ENCODE data around the gene EEF1A2.

EEF1A2 gene

DNA sequence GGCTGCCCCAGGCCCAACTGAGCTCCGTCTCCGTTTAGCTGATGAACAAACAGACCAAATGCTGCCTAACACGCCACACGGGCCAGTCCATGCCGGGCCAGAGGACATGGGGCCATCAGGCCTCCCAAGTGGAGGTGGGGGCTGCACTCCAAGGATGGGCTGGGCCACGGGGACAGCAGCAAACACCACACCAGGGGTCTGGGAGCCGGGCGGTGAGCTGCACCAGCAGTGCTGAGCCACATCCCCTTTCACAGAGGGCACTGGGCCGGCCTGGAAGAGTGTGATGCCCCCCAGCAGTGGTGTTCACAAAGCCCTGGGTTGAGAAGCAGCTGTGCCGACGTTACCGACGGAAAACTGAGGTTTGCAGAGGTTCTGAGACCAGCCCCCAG lies 29.2 kb downstream of the EEF1A2 start:
- no peak for DNase-seq (ENCODE audit: low spot score)

DNA sequence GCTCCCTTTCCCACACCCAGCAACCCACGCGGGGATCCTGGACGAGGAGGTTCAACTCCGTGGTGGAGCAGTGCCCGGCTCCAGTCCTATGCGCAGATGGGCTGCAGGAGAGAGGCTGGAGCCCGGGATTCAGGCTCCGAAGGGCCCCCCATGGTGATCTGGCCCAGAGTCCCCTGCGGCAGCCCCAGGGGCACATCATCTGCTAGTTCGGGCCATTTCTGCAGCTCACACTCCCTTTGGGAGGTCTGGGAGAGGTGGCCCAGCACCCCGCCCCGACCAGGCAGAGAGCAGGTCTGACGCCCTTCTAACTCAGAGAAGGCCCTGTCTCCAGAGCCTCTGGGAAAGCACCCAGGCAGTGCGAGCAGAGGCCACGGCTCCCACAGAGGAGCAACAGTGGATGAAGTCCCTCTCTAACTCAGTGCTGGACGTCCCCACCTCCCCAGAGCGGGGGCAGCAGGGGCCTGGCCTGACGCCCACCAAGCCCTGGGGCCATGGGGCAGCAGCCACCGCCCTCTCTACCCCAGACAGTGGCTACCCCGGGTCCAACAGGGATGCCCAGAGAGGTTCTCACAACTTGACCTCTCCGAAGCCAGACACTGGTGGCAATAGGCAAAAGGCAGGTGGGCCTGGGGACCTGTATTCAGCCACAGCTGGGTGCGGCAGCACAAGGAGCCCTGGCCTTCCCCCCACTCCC lies 29.7 kb downstream of the EEF1A2 start:
- no peak for DNase-seq (ENCODE audit: low spot score)

DNA sequence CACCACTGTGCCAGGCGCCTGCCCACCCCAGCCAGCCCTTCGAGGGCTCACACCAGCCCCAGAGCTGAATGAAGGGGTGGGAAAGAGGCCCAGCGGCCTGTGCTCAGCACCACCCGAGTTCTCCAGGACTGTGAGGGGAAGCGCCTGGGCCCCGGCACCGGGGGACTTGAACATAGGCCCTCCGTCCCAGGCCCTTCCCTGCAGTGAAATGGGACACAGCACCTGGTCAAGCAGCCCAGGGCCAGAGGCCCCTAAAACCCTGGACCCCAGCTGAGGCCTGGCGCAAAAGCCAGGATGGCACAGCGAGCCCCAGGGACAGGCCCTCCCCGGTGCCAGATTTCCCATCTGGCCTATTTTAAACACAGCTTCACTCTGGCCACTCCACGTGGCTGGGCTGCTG lies 30.5 kb downstream of the EEF1A2 start:
- no peak for DNase-seq (ENCODE audit: low spot score)

DNA sequence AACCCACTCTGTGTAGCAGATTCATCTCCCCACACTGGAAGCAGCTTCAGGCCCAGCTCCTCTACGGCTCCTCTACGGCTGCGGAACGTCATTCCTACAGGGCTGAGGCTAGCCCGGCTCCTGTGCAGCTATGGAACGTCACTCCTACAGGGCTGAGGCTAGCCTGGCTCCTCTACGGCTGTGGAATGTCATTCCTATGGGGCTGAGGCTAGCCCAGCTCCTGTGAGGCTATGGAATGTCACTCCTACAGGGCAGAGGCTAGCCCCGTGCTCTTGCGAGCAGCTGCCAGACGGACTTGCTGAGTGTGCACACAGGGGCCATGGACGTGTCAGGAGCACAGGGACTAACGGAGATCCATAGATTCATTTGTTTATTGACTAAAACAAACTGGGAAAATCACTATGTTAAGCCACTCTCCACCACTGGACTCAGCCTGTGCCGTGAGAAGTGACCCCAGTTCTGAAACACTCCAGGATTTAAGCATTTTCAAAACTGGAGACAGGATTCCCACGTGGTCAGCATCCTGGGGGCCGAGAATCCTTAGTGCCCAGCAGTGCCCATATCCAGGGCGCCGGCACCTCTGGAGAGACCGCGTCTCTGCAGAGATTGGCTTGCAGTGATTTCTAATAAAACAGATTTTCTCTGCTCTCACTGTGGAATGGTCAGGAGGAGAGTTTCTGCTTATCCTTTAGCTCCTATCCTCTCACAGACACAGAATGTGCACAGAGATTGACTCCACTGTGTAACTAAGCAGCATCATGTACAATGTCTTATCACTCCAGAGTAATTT lies 31.4 kb downstream of the EEF1A2 start:
- no peak for DNase-seq (ENCODE audit: low spot score)

DNA sequence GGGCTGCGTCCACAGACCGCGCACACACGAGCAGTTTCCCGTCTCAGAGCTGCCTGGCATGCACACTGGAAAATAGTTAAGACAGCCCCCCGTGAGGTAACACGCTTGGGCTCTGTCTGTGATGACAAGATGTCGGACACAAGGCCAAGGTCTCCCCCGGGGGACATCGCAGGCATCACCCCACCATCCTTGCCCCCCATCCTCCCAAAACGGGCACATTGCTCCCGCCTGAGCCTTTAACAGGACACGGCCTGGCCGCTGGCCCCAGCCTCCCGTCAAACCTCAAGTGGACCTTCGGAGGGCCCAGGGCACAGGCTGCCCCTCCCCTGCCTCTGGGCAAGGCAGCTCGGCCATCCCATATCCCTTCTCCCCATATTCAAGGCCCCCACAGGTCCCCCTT lies 32.0 kb downstream of the EEF1A2 start:
- DNase-seq (ENCODE audit: low spot score): no peak

DNA sequence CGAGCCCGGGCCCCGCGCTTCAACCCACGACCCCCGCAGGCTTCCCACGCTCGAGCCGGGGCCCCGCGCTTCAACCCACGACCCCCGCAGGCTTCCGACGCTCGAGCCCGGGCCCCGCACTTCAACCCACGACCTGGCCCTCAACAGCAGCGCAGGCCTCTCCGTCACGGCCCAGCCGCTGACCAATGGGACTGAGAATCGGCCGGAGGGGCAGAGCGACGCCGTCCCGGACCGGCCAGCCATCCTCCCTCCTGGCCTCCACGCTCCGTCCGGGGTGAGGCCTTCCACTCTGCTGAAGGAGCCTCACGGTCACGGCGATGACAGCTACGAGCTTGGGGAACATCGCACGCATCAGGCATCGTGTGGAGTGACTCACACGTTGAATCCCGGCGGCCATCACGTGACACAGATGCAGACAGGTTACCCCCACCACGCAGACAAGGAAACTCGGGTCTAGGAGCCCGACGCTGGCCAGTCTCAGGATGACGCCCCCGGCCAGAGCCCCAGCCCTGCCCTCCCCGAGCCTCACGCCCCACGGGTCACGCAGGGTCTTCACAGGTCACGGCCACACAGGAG lies 32.5 kb downstream of the EEF1A2 start:
- no peak for DNase-seq (ENCODE audit: low spot score)

DNA sequence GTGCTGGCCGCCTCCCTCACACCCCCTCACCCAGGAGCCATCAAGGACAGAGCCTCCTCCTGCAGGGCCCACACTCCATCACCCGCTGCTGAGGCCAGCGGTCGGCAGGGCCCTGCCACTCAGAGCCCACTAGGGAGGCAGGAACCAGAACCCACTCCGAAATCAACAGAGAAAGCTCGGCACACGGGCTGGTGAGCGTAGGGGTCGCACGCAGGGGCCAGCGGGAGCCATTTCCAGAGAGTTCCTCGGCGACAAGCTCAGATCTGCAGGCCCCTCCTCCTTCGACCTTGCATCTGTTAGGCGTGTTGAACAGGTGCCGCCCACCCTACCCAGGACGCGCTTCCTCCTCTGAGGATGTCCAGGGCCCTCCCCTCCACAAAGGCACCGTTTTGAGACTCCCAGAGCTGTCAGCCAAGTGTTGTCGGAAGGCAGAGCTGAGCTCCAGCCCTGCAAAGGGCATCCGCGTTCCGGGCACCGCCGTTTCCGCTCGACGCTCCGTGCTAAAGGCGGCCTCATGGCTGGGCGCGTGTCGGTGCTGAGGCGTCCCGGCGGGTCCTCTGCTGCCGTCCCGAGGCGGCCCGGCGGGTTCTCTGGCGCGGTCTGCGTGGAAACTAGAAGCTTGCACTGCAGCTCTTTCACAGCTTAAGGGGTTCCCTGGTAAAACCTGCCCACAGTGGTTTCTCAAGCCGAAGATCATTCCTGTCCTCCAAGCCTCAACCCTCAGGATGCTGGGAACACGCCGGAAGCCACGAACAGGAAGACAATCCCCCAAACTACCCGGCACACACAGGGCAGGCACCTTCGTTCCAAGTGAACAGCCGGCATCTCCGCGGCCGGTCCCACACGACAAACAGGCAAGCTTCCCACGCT lies 33.3 kb downstream of the EEF1A2 start:
- DNase-seq (ENCODE audit: low spot score): no peak

DNA sequence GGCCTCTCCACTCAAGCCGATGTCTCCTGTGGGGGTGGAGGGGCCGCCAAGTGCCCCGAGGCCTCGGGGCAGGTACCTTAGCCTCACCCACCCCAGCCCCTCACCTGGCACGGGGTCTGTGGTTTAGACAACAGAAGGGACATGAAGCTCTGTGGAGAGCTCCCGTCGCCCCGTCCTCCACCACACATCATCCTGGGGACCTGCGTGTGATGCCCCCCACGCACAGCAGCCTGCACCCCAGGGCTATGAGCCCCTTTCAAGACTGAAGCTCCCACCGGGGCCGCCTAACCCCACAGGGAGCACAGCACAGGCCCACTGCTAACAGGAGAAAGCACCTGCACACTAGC lies 34.6 kb downstream of the EEF1A2 start:
- no peak for DNase-seq (ENCODE audit: low spot score)

DNA sequence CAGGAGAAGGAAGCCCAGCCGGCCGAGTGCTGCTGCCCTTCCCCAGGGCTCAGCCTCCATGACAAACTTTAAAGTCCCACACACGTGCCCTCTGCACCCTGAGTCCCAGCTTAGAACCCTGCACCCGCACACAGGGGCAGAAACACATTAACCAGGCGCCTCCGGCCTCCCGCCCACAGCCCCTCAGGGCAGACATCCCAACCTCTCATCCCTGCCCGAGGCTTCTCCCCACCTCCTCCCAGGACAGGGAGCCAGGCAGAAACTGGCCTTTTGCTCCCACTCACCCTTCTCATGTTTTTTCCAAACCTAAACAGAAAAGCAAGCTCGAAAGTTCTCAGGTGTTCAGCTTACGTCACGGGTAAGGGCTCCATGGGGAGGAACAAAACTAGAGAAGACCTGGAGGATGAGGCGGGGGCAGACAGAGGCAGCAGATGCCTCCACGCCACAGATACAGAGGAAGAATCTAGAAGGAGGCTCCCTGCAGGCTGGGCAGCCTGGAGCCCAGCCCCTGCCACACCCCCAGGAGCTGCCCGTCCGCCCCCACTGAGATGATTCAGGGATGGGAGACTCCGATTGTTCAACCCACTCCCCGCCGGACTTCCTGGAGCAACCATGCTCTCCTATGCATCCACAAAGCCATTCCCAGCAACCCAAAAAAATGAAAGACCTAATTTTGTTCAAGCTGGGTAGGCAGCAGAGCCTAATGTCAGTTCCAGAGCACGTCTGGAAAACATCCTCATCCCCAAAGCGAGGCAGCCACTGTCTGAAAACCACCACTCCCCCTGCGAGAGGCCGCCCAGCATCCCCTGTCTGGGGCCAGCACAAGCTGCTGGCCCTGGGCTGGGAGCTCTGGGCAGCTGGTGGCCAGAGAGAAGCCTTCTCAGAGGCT lies 35.2 kb downstream of the EEF1A2 start:
- DNase-seq (ENCODE audit: low spot score): no peak

DNA sequence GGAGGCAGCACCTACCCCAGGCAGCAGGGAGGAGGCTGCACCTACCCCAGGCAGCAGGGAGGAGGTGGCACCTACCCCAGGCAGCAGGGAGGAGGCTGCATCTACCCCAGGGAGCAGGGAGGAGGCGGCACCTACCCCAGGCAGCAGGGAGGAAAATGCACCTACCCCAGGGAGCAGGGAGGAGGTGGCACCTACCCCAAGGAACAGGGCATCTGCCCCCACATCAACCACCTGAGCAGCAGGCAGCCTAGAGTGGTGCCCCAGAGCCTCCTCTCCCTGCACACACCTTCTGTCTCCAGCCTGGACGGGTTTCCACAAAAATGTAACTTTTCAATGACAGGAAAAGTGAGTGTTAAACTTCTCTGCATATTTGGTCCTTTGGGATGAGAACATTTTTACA lies 36.6 kb downstream of the EEF1A2 start:
- no peak for DNase-seq (ENCODE audit: low spot score)

DNA sequence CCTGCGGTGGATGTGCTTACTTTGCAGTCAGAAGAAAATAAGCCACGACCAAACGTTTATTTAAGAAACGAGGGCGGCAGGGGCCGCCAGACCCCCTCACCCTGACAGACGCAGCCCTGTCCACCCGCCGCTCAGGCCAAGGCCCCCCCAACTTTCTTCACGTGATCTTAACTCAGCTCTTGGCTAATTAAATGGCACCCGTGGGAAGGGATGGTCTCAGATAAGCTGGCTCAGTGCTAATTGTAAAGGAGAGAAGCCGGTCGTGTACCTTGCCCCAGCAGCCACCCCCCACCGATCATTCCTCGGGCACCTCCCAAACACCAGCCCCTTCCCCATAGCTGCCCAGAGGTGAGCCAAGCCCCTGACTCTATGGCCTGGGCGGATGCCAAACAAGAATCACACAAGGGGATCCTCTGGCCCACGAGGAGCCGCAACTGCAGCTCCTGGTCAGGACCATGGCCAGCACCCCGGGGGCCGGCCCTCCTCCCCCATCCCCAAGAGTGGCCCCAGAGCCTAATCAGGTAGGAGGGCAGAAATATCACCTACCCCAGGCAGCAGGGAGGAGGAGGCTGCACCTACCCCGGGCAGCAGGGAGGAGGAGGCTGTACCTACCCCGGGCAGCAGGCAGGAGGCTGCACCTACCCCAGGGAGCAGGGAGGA lies 37.6 kb downstream of the EEF1A2 start:
- DNase-seq (ENCODE audit: low spot score): no peak

DNA sequence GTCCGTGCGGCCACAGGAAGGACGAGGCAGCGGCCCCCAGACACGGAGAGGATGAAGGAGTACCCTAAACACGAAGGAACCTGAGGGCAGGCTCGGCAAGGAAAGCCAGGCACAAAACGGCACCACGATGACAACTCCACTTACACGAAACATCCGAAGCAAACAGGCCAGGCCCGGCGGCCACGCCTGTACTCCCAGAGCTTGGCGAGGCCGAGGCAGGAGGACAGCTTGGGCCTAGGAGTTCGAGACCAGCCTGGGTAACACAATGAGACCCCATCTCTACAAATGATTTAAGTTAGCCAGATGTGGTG lies 39.9 kb downstream of the EEF1A2 start:
- DNase-seq (ENCODE audit: low spot score): no peak

DNA sequence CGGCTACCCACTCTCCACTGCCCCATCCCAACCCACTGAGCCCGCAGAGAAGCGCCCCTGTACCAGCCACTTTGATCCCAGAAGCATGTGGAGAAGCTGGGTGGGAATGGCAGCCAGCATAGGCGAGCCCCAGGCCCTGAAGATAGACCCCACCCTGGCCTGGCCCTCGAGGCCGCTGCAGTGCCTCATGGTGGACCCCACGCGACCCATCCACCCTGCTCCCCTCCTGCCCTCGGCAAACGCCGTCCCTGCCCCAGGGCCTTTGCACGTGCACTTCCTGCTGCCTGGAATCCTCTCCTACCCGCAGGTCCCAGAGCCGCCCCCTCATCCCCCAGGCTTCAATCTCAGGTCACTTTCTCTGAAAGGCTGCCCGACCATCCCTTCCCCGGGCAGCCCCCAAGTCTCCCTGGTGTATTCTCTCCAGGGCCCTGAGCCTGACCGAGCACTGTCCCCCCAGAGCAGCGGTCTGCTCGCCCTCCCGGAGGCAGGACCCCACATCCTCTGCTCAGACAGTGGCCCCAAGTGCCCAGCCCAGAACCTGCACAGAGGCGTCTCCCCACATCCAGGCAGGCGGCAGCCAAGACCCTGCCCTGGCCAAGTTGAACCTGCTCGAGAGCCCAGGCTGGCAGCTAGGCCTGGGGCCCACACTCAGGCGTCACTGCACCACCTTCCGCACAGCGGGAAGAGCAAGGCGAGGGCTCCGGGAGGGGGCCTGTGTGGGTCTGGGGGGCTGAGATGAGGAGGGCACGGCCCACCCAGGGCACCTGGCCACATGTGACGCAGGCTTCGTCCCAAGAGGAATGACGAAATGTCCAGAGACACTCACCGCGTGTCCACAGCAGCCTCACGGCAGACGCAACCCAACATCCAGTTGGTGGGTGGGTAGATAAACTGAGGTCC lies 40.5 kb downstream of the EEF1A2 start:
- no peak for DNase-seq (ENCODE audit: low spot score)

DNA sequence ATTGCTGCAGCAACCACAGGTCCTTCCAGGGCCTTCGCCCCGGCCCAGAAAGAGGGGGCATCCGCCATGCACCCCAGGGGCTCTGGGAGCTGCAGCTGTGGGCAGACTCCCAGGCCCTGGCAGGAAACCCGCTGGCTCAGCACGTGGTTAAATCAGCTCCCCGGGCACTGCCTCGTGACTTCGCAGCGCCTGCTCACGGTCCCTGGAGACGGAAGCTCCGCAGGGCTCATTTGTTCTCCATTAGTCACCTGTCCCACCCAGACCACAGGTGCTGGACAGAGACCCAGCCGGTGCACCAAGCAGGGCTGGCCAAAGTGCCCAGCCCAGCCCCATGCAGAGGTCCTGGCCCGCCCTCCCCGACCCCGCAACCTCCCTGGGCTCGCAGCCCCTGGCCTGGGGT lies 41.1 kb downstream of the EEF1A2 start:
- DNase-seq (ENCODE audit: low spot score): peak; percentile 54

DNA sequence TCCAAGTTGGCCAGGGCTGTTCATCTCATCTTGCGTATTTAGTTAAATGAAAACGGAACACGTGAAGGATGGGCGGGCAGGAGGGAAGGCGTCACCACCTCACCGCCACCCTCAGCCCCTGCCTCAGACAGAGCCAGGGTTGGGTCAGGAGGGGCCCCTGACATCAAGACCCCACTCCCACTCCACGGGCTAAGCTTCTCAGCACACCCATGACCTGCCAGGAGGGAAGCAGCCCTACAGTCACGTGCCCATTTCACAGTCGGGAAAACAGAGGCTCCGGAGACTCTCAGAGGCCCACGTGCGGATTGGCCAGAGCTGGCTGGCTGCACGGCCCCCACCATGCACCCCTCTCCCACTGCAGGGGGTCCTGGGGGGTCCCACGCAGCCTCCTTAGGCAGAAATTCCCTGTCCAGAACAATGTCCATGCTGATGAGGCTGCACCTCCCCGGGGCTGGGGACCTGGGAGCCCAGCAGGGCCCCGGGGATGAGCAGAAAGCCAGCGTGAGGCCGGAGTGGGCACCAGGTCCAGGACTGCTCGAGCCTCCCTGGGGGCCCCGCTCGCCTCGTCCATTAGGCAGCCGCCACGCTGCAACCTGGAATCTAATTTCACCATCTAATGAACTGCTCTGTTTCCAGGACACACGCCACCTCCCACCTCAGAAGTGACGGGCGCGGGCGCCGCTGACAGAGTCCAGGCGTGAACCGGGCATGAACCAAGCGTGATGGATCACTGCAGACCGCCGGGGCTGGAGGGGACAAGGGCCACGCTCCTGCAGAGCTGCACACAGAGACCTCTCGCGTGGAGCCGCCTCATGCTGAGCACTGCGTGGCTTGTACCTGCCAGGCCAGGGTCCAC lies 42.2 kb downstream of the EEF1A2 start:
- DNase-seq (ENCODE audit: low spot score): no peak

DNA sequence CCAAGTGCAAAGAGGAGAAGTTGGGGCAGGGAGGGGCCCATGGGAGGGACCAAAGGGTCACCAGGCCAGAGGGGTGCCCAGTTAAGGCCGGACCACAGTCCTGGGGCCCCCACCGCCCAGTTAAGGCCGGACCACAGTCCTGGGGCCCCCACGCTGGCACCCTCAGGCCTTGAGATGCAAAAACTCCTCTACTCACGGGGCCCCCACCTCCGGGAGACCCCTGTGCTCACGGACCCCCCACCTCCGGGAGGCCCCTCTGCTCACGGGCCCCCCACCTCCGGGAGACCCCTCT lies 43.4 kb downstream of the EEF1A2 start:
- no peak for DNase-seq (ENCODE audit: low spot score)

DNA sequence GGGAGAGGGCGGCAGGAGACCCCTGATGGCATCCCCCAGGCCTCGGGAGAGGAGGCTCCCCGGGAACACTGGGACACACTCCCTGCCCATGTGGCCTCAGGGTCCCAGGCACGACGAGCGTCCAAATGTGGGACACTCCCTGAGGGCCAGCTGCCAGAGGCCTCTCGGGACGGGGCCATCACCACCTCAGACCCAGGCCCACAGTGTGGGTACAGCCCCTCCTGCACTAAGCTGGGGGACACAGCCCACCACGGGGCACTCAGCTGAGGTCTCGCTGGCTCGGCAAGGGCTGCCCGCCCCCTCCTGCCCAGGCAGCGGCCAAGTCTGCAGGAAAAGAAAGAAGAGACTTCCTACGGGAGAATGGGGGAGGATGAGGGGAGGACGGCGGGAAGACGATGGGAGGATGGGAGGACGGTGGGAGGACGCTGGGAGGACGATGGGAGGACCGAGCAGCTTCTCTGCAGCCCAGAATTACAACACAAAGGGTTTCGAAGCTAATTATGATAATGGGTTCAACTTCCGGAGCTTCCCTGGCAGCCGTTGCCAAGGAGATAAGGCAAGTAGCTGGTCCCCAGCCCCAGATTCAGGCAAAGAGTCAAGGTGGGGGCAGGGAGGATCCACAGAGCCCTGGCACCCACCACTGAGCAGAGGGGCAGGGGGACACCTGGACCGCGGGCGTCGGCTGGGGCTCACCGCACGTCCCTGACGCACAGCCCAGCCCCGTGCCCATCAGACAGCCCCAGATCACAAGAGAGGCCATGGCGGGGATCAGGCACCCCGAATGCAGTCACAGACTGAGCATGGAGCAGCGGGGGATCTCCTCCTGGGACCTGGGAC lies 43.9 kb downstream of the EEF1A2 start:
- peak; percentile 33 for DNase-seq (ENCODE audit: low spot score)

DNA sequence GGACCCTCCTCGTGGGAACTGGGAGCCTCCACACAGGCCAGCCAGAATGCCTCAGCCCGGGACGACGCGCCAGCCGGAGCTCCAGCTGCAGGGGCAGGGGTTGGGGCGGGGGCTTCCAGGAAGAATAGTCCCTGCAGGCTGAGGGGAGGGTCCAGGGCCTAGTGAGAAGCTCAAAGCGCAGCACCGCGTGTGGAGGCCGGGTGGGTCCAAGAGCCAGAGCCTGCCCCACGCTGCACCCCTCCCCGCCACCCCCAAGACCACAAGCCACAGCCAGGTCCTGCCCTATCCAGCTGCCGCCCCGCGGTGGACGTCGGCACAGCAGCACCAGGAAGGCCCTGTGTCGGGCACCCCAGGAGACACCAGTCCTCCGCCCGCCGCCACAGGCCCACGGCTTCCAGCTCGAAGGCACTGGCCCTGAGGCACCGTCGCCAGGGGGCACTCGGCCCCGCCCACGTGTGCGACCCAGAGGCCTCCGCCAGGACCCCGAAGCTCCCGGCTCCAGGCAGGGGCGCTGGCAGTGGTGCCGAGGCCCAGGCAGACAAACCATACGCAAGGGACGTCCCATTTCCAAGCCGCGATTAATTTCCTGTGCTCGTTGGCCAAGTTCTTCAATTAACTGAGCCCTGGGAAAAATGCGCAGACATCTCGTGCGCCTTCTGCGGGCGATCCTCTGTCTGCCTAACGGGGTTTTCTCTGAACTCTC lies 45.9 kb downstream of the EEF1A2 start:
- DNase-seq (ENCODE audit: low spot score): no peak

Data from Ammon's horn (tissue), 1 donor.